Measurements from ENCODE around the gene KCNG2.

The KCNG2 gene

DNA sequence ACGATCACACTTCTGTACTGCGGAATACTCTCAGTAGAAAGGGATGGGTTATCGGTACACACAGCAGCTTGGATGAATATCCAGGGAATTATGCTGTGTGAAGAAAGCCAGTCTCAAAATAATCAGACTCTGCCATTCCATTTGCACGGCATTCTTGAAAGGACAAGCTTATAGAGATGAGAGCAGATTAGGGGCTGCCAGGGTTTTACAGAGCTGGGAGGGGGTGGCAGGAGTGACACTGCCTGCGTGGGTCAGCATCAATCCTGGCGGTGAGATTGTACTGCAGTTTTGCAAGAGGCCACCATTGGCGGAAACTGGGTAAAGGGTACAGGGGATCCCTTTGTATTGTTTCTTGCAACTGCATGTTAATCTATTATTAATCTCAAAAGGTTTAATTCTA, 16.6 kb downstream of the KCNG2 start:
- Histone ChIP-seq H3K36me3 (ENCODE audit: low read depth) (no peaks in the 10 kb centered on the region), H3K27ac (ENCODE audit: poor library complexity, severe bottlenecking) (no peak overlapping the region), H3K27me3 (ENCODE audit: insufficient read depth, poor library complexity, severe bottlenecking) (no peaks in the 10 kb centered on the region), H3K9me3 (ENCODE audit: severe bottlenecking) (no peaks in the 10 kb centered on the region), H3K4me3 (ENCODE audit: severe bottlenecking) (no peak overlapping the region), H3K4me1 (ENCODE audit: insufficient read depth, poor library complexity, severe bottlenecking) (no peaks in the 10 kb centered on the region)
- TF ChIP-seq, protein P1, sequence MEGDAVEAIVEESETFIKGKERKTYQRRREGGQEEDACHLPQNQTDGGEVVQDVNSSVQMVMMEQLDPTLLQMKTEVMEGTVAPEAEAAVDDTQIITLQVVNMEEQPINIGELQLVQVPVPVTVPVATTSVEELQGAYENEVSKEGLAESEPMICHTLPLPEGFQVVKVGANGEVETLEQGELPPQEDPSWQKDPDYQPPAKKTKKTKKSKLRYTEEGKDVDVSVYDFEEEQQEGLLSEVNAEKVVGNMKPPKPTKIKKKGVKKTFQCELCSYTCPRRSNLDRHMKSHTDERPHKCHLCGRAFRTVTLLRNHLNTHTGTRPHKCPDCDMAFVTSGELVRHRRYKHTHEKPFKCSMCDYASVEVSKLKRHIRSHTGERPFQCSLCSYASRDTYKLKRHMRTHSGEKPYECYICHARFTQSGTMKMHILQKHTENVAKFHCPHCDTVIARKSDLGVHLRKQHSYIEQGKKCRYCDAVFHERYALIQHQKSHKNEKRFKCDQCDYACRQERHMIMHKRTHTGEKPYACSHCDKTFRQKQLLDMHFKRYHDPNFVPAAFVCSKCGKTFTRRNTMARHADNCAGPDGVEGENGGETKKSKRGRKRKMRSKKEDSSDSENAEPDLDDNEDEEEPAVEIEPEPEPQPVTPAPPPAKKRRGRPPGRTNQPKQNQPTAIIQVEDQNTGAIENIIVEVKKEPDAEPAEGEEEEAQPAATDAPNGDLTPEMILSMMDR (IDR thresholded peaks at IDR 0.05; ENCODE audit: poor library complexity, severe bottlenecking): no peak
- ATAC-seq (ENCODE audit: low read depth): no peak
- no peak for DNase-seq (ENCODE audit: low spot score)

DNA sequence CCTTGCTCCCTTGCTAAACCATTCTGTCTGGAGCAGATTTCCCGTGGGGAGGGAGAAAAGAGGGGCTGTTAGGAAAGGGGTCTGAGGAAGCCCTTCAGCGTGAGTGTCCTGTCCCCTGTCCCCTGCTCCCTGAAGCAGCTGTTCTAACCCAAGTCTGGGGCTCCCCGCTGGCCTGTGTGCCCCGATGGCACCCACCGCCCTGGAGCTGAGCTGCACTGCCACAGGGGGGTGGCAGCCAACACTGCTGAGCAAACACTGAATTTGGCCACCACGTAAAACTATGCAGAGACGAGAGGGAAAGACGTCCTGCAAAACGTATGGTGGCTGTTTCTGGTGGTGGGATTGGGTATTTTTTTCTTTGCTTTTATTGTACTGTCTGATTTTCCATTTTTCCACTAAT, 17.9 kb downstream of the KCNG2 start:
- Histone ChIP-seq H3K36me3 (ENCODE audit: low read depth) (no peaks in the 10 kb centered on the region), H3K27ac (ENCODE audit: poor library complexity, severe bottlenecking) (no peak overlapping the region), H3K9me3 (ENCODE audit: severe bottlenecking) (no peaks in the 10 kb centered on the region), H3K4me1 (ENCODE audit: insufficient read depth, poor library complexity, severe bottlenecking) (no peaks in the 10 kb centered on the region), H3K4me3 (ENCODE audit: severe bottlenecking) (no peak overlapping the region), H3K27me3 (ENCODE audit: insufficient read depth, poor library complexity, severe bottlenecking) (no peaks in the 10 kb centered on the region)
- TF ChIP-seq, protein P1 (IDR thresholded peaks at IDR 0.05; ENCODE audit: poor library complexity, severe bottlenecking): no peak
- DNase-seq (ENCODE audit: low spot score) (no peak), ATAC-seq (ENCODE audit: low read depth) (no peak)

DNA sequence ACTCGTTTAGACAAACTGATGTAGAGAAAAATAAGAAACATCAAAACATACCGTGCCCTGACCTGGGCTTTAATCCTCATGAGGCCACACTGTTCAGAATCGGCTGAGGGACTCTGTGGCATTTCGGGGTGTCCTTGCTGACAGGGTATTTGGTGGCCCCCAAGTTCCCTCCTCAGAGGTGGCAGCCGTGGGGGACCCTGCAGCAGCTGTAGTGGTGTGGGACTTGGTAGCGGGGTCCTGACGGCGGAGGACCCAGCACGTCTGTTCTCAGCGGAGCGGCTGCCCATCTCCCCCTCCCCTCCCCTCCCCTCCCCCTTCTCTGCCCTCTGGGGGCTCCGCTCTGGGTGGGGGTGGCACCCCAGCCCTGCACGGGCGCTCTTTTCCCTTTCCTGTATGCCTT, 18.4 kb downstream of the KCNG2 start:
- ATAC-seq (ENCODE audit: low read depth): no peak
- Histone ChIP-seq H3K4me1 (ENCODE audit: insufficient read depth, poor library complexity, severe bottlenecking) (no peaks in the 10 kb centered on the region), H3K36me3 (ENCODE audit: low read depth) (no peaks in the 10 kb centered on the region), H3K27ac (ENCODE audit: poor library complexity, severe bottlenecking) (no peak overlapping the region), H3K4me3 (ENCODE audit: severe bottlenecking) (no peak overlapping the region), H3K9me3 (ENCODE audit: severe bottlenecking) (no peaks in the 10 kb centered on the region), H3K27me3 (ENCODE audit: insufficient read depth, poor library complexity, severe bottlenecking) (no peaks in the 10 kb centered on the region)
- TF ChIP-seq, protein P1 (IDR thresholded peaks at IDR 0.05; ENCODE audit: poor library complexity, severe bottlenecking): no peak
- DNase-seq (ENCODE audit: low spot score): no peak

DNA sequence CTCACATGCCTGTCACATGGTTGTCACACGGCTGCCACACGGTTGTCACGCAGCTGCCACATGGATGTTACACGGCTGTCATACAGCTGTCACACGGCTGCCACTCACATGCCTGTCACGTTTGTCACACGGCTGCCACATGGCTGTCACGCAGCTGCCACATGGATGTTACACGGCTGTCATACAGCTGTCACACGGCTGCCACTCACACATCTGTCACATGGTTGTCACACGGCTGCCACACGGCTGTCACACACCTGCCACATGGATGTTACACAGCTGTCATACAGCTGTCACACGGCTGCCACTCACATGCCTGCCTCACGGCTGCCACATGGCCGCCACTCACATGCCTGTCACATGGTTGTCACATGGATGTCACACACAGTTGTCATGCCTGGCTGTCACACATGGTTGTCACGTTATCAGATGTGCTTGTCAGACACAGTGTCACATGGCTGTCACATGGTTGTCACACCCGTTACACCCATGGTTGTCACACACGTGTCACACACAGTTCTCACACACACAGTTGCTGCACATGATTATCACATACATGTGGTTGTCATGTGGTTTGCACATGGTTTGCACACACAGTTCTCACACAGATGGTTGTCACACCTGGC, 19.4 kb downstream of the KCNG2 start:
- ATAC-seq (ENCODE audit: low read depth) (no peak), DNase-seq (ENCODE audit: low spot score) (no peak)
- Histone ChIP-seq H3K36me3 (ENCODE audit: low read depth) (no peaks in the 10 kb centered on the region), H3K9me3 (ENCODE audit: severe bottlenecking) (no peaks in the 10 kb centered on the region), H3K4me3 (ENCODE audit: severe bottlenecking) (no peak overlapping the region), H3K27me3 (ENCODE audit: insufficient read depth, poor library complexity, severe bottlenecking) (no peaks in the 10 kb centered on the region), H3K4me1 (ENCODE audit: insufficient read depth, poor library complexity, severe bottlenecking) (no peaks in the 10 kb centered on the region), H3K27ac (ENCODE audit: poor library complexity, severe bottlenecking) (no peak overlapping the region)
- TF ChIP-seq, protein P1 (IDR thresholded peaks at IDR 0.05; ENCODE audit: poor library complexity, severe bottlenecking): no peak

DNA sequence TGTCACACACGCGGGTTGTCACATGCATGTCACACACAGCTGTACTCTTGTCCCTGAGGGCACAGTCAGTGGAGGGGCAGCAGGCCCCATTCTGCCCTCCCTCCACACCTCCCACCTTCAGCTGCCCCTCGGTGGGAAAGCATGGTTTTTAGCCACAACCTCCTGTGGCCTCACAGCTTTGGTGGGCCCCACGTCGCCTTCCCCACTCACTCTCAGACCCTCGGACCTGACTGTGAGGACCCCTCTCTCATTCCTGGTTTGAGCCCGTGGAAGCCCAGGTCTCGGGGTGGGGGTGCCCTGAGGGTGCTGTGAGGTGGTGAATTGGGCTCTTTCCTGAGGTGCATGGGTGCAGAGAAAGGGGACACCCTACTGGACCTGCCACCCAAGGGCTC, 19.9 kb downstream of the KCNG2 start:
- H3K36me3 ChIP-seq (ENCODE audit: low read depth): no peaks in the 10 kb centered on the region
- no peaks in the 10 kb centered on the region for H3K4me1 ChIP-seq (ENCODE audit: insufficient read depth, poor library complexity, severe bottlenecking)
- no peak overlapping the region for H3K4me3 ChIP-seq (ENCODE audit: severe bottlenecking)
- DNase-seq (ENCODE audit: low spot score) (no peak), ATAC-seq (ENCODE audit: low read depth) (no peak)
- TF ChIP-seq, protein P1 (IDR thresholded peaks at IDR 0.05; ENCODE audit: poor library complexity, severe bottlenecking): no peak
- H3K27ac ChIP-seq (ENCODE audit: poor library complexity, severe bottlenecking): no peak overlapping the region
- H3K9me3 ChIP-seq (ENCODE audit: severe bottlenecking): no peaks in the 10 kb centered on the region
- no peaks in the 10 kb centered on the region for H3K27me3 ChIP-seq (ENCODE audit: insufficient read depth, poor library complexity, severe bottlenecking)

All from RWPE2 (cell line).